ENCODE data around the gene MIGA2. TPM values are rescaled to one million over a fixed set of nuclear protein-coding genes. Genes with fewer than 3 reads are reported as not detected.

MIGA2 gene
- total and polyA plus RNA-seq, 9 of the 15 experiments (the other 6 are each of a cell fraction or from before 2014, with no cell fraction given), result 0.15 to 54.1 (median 18.0) TPM

DNA sequence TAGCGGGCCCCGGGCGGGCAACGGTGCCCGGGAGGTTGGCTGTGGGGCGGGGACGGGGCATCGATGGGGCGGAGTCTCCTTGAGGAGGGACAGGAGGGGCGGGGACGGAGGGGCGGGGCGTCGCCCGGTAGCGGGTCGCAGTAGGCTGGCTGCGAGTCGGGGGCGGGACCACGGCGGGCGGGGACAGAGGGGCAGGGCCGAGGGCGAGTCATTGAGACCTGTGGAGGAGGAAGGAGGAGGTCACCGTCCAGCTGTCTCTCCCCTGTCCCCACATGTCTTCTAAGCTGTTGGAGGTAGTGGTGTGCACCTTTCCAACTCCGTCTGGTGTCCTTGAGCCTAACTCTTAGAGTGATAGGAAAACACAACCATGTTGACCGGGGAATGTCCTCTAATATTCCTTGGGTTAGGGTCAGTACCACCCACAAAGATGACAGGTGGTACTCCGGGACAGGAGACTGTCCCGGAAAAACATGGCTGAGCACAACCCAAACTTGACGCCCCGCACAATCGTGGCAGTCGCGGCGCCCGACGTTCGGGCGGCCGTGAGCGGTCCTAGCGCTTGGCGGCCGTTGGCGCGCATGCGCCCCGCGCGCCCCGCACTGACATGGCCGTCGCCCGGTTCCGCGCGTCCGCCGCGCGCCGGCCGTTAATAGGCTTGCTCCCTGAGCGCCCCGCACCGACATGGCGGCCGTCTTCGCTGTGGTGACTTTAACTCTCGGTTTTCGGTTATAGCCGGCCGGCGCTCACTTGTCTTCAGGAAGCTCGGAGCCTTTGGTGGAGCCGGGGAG is 74.5 kb downstream of the MIGA2 start, which contains the start of the genes CRAT and PTPA (continued):
- peak; percentile 73 for TF ChIP-seq TAF9B (IDR thresholded peaks at IDR 0.05; ENCODE audit: partially characterized antibody)
- peak; percentile 55 for TF ChIP-seq GABPB1 (CRISPR knock-in tag; IDR thresholded peaks at IDR 0.05)
- no peak for TF ChIP-seq ELF1 (tag; IDR thresholded peaks at IDR 0.05)
- no peak for TF ChIP-seq SMC3 (conservative IDR thresholded peaks at IDR 0.05; ENCODE audit: insufficient read depth, low read depth, low read length)
- 0 out of 2 replicates have a peak, but pooled peaks have one; percentile 50 for TF ChIP-seq TCF15 (CRISPR knock-in tag; IDR thresholded peaks at IDR 0.05)
- no peak for TF ChIP-seq ESRRB (CRISPR knock-in tag; IDR thresholded peaks at IDR 0.05; ENCODE audit: borderline replicate concordance)
- peak; percentile 31; the same call in 1 of the 2 replicates for TF ChIP-seq DEAF1 (CRISPR knock-in tag; IDR thresholded peaks at IDR 0.05)
- TF ChIP-seq IFI16 (CRISPR knock-in tag; IDR thresholded peaks at IDR 0.05), result no peak
- no peak for TF ChIP-seq NFE2L1 (tag; IDR thresholded peaks at IDR 0.05; ENCODE audit: borderline replicate concordance, low read depth)
- no peak for TF ChIP-seq RBM34 (IDR thresholded peaks at IDR 0.05; ENCODE audit: borderline replicate concordance, insufficient read depth, low read length)
- TF ChIP-seq PML (IDR thresholded peaks at IDR 0.05; ENCODE audit: low read length), result peak; percentile 89
- TF ChIP-seq ZBTB12 (CRISPR knock-in tag; IDR thresholded peaks at IDR 0.05), result no peak
- TF ChIP-seq, protein P1, sequence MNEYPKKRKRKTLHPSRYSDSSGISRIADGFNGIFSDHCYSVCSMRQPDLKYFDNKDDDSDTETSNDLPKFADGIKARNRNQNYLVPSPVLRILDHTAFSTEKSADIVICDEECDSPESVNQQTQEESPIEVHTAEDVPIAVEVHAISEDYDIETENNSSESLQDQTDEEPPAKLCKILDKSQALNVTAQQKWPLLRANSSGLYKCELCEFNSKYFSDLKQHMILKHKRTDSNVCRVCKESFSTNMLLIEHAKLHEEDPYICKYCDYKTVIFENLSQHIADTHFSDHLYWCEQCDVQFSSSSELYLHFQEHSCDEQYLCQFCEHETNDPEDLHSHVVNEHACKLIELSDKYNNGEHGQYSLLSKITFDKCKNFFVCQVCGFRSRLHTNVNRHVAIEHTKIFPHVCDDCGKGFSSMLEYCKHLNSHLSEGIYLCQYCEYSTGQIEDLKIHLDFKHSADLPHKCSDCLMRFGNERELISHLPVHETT (CRISPR knock-in tag; conservative IDR thresholded peaks at IDR 0.05 in 1 of 2, IDR thresholded peaks at IDR 0.05 in 1 of 2), result peak in 1 of 2 experiments; percentile 48; a peak in 1 of 4 replicates
- TF ChIP-seq, protein P2, sequence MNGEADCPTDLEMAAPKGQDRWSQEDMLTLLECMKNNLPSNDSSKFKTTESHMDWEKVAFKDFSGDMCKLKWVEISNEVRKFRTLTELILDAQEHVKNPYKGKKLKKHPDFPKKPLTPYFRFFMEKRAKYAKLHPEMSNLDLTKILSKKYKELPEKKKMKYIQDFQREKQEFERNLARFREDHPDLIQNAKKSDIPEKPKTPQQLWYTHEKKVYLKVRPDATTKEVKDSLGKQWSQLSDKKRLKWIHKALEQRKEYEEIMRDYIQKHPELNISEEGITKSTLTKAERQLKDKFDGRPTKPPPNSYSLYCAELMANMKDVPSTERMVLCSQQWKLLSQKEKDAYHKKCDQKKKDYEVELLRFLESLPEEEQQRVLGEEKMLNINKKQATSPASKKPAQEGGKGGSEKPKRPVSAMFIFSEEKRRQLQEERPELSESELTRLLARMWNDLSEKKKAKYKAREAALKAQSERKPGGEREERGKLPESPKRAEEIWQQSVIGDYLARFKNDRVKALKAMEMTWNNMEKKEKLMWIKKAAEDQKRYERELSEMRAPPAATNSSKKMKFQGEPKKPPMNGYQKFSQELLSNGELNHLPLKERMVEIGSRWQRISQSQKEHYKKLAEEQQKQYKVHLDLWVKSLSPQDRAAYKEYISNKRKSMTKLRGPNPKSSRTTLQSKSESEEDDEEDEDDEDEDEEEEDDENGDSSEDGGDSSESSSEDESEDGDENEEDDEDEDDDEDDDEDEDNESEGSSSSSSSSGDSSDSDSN (IDR thresholded peaks at IDR 0.05; ENCODE audit: borderline replicate concordance in 1 of 2, low read depth in 2 of 2, low read length in 2 of 2), result peak in 1 of 2 experiments; percentile 40; a peak in 1 of 4 replicates
- TF ChIP-seq, protein P3, sequence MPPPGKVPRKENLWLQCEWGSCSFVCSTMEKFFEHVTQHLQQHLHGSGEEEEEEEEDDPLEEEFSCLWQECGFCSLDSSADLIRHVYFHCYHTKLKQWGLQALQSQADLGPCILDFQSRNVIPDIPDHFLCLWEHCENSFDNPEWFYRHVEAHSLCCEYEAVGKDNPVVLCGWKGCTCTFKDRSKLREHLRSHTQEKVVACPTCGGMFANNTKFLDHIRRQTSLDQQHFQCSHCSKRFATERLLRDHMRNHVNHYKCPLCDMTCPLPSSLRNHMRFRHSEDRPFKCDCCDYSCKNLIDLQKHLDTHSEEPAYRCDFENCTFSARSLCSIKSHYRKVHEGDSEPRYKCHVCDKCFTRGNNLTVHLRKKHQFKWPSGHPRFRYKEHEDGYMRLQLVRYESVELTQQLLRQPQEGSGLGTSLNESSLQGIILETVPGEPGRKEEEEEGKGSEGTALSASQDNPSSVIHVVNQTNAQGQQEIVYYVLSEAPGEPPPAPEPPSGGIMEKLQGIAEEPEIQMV (tag; conservative IDR thresholded peaks at IDR 0.05; ENCODE audit: low read depth), result peak; percentile 72
